RPMI7951 (cell line): ENCODE measurements around the gene TBX1. TPM values are rescaled to one million over a fixed set of nuclear protein-coding genes. Genes with fewer than 3 reads are reported as not detected.
"Not testable (repeated sequence)": the region's sequence is repeated elsewhere in the genome, so short reads cannot be mapped to it uniquely, and the experiment has no call there.

Experiments used
- DNase-seq: peaks from one replicate; pipeline ENCODE4 v3.0.0-alpha.2; 2012; ENCODE audit warnings: low read depth
- total RNA-seq: library from RNA; depleted of rRNA; stranded (reverse); fragments of >200 nt; shearing (Covaris generic); gene quantifications from 2 replicates; pipeline ENCODE4 v1.2.3, GENCODE V29; 2014

TBX1 gene
- total RNA-seq, 1 experiment from 2014 or later: not detected

GRCh38 chr22:19784384-19785175 is 24.0 kb downstream of the TBX1 start:
- DNase-seq: no peak

GRCh38 chr22:19785461-19786263 is 25.1 kb downstream of the TBX1 start:
- no peak for DNase-seq

DNA sequence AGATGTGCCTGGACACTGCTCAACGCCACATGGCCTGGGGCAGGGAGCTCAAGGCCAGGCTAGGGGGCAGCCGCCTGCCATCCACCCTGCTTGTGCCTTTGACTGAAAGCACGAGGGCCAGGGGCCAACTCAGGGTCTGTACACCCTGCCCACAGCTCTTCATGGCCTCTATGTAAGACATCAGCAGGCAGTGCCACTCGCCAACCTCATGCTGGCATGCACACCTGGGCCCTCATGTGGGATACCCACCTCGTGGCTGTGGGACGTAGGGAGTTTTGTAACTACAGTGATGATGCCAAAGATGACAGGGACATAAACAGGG is 25.6 kb downstream of the TBX1 start:
- DNase-seq: no peak

- no peak for DNase-seq
Observed at GRCh38 chr22:19786959-19787848, 26.6 kb downstream of the TBX1 start.

DNA sequence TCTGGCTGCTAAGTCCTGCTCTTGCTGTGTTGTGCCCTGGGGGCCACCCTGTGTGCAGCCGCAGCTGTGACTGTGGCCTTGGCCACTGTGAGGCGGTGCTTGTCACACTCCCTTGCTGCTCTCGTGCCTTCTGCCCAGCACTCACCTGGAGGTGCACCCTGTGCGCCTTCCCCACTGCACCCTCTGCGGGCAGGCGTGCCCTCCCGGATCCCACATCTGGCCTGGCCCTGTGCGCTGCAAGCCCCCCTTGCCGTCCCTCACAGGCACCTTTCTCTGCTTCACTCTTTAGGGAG is 27.2 kb downstream of the TBX1 start:
- no peak for DNase-seq

GRCh38 chr22:19788661-19789225 is 28.2 kb downstream of the TBX1 start:
- no peak for DNase-seq

- DNase-seq: no peak
Observed at GRCh38 chr22:19789406-19789805, 28.8 kb downstream of the TBX1 start.

GRCh38 chr22:19789828-19790227 is 29.2 kb downstream of the TBX1 start:
- no peak for DNase-seq

DNA sequence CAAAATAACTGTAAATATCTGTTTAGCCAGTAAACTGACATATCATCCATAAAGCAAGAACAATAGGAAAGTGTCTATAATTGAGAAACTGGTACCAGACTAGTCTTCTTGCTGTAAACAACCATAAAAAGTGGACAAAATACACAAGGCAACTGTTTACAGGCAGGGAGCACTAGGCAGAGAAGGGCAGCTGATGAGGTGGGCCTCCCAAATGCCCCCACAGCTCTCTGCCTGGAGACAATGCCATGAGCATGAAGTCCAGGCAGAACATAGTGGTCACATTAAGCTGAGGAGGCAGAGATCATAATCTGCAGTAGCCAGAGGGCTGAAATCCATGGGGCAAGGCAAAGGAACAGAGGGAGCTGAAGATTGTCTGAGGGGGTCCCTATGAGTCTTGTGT is 30.7 kb downstream of the TBX1 start:
- no peak for DNase-seq

DNA sequence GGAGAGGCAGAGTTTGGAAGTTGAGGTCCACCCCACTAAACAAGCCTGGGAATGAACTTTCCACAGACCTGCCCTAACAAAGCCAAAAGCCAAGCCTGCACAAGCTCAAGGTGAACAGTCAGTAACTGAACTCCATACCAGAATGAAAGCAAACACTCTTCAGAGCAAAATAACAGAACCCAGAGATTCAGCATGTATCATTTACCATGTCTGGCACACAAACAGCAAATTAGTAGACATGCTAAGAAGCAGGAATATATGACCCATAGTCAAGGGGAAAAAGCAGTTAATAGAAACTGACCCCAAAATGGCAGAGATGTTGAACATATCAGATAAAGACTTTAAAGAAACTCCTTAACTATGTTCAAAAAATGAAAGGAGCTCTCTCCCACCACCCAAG is 31.3 kb downstream of the TBX1 start:
- no peak for DNase-seq

- DNase-seq: not testable (repeated sequence)
Observed at GRCh38 chr22:19792383-19792896, 31.9 kb downstream of the TBX1 start.

GRCh38 chr22:19793161-19793560 is 32.6 kb downstream of the TBX1 start:
- DNase-seq: no peak

GRCh38 chr22:19793661-19794310 is 33.2 kb downstream of the TBX1 start:
- DNase-seq: no peak

GRCh38 chr22:19795617-19796008 is 35.0 kb downstream of the TBX1 start:
- peak; percentile 36 for DNase-seq

- DNase-seq: no peak
Observed at GRCh38 chr22:19796160-19796559, 35.6 kb downstream of the TBX1 start.

- no peak for DNase-seq
Observed at GRCh38 chr22:19797086-19798002, 36.8 kb downstream of the TBX1 start.

DNA sequence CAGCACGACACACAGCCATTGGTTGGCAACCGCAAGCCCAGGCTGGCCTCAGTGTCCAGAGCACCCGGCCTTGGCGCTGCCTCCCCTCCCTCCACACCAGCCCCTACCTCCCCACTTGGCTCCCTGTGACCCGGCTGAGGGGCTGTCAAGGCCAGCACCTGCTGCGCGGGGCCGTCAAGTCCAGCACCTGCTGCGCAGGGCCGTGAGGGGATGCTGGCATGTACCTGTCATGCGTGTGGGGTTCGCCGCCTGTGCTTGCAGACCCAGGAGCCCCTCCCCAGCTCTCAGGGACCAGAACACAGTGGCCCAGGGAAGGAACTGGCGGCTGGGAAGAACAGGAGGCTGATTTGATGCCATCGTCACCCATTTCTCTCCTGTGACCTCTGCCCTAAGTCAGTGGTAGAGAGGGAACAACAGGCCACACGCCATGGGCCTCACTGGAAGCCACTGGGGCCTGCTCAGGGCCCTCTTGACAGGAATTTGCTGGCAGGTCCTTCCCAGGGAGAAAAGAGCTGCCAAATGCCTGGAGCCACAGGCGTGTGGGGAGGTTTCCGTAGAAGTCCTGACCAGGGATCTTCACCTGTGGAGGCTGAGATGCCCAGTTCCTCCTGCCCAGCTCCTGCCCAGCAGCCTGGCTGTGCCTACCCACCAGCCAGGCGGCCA is 37.6 kb downstream of the TBX1 start:
- no peak for DNase-seq

GRCh38 chr22:19798891-19799293 is 38.3 kb downstream of the TBX1 start:
- no peak for DNase-seq

DNA sequence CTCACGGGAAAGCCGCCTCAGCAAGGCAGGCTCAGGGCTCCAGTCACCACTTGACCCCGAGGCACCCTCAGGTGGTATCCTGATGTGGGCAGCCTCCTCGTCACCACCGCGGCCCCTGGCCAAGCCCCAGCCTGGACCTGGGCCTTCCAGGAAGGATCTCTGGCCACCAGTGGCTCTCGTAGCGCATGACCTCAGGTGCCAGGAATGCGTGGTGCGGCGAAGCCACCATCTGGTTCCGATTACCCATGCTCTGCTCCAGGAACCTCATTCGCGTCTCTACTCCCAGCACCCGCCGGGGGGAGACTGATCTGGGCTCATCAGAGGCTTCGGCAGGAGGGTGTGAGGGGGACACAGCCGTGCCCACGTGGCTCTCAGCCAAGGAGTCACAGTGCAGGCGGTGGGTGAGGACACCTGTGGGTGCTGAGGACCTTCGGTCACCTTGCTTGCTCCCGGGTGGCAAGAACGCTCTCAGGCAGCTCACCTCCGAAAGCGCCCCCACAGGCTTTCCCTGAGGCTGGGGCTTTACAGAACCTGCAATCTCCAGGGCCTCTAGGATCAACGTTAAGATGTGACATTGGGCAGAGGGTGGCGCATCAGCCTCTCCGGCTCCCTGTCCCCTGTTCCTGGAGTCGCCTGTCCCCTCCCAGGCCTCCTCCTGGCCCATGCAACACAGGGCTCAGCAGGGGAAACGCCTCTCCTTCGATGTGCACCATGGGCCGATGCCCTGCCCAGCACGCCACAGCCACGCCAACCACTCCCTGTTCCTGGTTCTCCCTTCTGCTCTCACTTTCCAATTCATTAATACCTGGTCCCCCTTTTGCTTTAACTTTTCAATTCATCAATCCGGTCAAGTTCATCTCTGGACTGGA is 39.0 kb downstream of the TBX1 start:
- DNase-seq: peak; percentile 98
